SK-N-SH treated with all-trans-retinoic acid at 6 μM for 48 hours (cell line): ENCODE data around the gene SSC4D.

Experiments used
- ATAC-seq: fragments of 200-7000 bp; cut with Tn5 transposase; 3 replicates; pipeline ENCODE4 v1.9.1; 2020; ENCODE audit warnings: mild to moderate bottlenecking, moderate library complexity
- ARNTL ChIP-seq: fragments of 450-650 bp; formaldehyde crosslinking; IDR thresholded peaks from 2 replicates; pipeline ENCODE4 v1.5.0; 2020; ENCODE audit warnings: low read depth, mild to moderate bottlenecking, moderate library complexity, borderline replicate concordance
- BACH2 ChIP-seq: fragments of 250-450 bp; sonication (Bioruptor Pico); IDR thresholded peaks from 2 replicates; pipeline ENCODE4 v1.9.0; 2021; ENCODE audit warnings: mild to moderate bottlenecking, borderline replicate concordance
- CSDC2 ChIP-seq: fragments of 250-450 bp; sonication (Bioruptor Pico); IDR thresholded peaks from 2 replicates; pipeline ENCODE4 v1.5.0; 2020; ENCODE audit warnings: mild to moderate bottlenecking, moderate library complexity
- ESRRG ChIP-seq: fragments of 250-450 bp; sonication (Bioruptor Pico); IDR thresholded peaks from 2 replicates; pipeline ENCODE4 v1.6.1; 2021; ENCODE audit warnings: mild to moderate bottlenecking
- GLIS3 ChIP-seq: fragments of 250-450 bp; sonication (Bioruptor Pico); IDR thresholded peaks from 2 replicates; pipeline ENCODE4 v1.5.0; 2020; ENCODE audit warnings: mild to moderate bottlenecking, moderate library complexity
- ISL1 ChIP-seq: fragments of 250-450 bp; sonication (Bioruptor Pico); IDR thresholded peaks from 2 replicates; pipeline ENCODE4 v2.1.2; 2022; ENCODE audit warnings: mild to moderate bottlenecking, moderate library complexity
- OSR1 ChIP-seq: fragments of 250-450 bp; sonication (Bioruptor Pico); IDR thresholded peaks from 2 replicates; pipeline ENCODE4 v1.8.0; 2022; ENCODE audit warnings: moderate library complexity, mild to moderate bottlenecking, inconsistent platforms
- PPARA ChIP-seq: fragments of 250-450 bp; sonication (Bioruptor Pico); IDR thresholded peaks from 2 replicates; pipeline ENCODE4 v1.5.0; 2020; ENCODE audit warnings: mild to moderate bottlenecking, borderline replicate concordance
- RARB ChIP-seq: fragments of 250-450 bp; sonication (Bioruptor Pico); IDR thresholded peaks from 2 replicates; pipeline ENCODE4 v1.8.0; 2021; ENCODE audit warnings: mild to moderate bottlenecking, moderate library complexity
- SNAI2 ChIP-seq: fragments of 250-450 bp; sonication (Bioruptor Pico); IDR thresholded peaks from 2 replicates; pipeline ENCODE4 v1.5.0; 2020; ENCODE audit warnings: mild to moderate bottlenecking, moderate library complexity
- TCF4 ChIP-seq: fragments of 250-450 bp; sonication (Bioruptor Pico); IDR thresholded peaks from 2 replicates; pipeline ENCODE4 v1.8.0; 2021; ENCODE audit warnings: mild to moderate bottlenecking, moderate library complexity, borderline replicate concordance
- TOX ChIP-seq: fragments of 250-450 bp; sonication (Bioruptor Pico); IDR thresholded peaks from 2 replicates; pipeline ENCODE4 v1.8.0; 2021; ENCODE audit warnings: mild to moderate bottlenecking, moderate library complexity, borderline replicate concordance
- ZC3H10 ChIP-seq: fragments of 250-450 bp; sonication (Bioruptor Pico); IDR thresholded peaks from 2 replicates; pipeline ENCODE4 v1.5.1; 2021; ENCODE audit warnings: mild to moderate bottlenecking, moderate library complexity
- ZFP3 ChIP-seq: fragments of 250-450 bp; sonication (Bioruptor Pico); IDR thresholded peaks from 2 replicates; pipeline ENCODE4 v1.5.0; 2020; ENCODE audit warnings: mild to moderate bottlenecking, moderate library complexity
- ZFP30 ChIP-seq: fragments of 450-650 bp; formaldehyde crosslinking; IDR thresholded peaks from 2 replicates; pipeline ENCODE4 v1.5.0; 2022; ENCODE audit warnings: mild to moderate bottlenecking, moderate library complexity
- ZNF565 ChIP-seq: fragments of 450-650 bp; formaldehyde crosslinking; conservative IDR thresholded peaks from 2 replicates; pipeline ENCODE4 v1.5.0; 2020; ENCODE audit warnings: low read depth, mild to moderate bottlenecking, moderate library complexity
- ZNF70 ChIP-seq: fragments of 450-650 bp; formaldehyde crosslinking; IDR thresholded peaks from 2 replicates; pipeline ENCODE4 v1.5.0; 2020; ENCODE audit warnings: mild to moderate bottlenecking, moderate library complexity
- ZNF8 ChIP-seq: fragments of 450-650 bp; formaldehyde crosslinking; IDR thresholded peaks from 2 replicates; pipeline ENCODE4 v1.5.0; 2020; ENCODE audit warnings: mild to moderate bottlenecking, moderate library complexity
- TF ChIP-seq, protein P1 (sequence below): fragments of 250-450 bp; sonication (Bioruptor Pico); IDR thresholded peaks from 2 replicates; pipeline ENCODE4 v1.5.1; 2020; ENCODE audit warnings: low read depth, mild to moderate bottlenecking, moderate library complexity
- TF ChIP-seq, protein P2 (sequence below): fragments of 250-450 bp; sonication (Bioruptor Pico); IDR thresholded peaks from 2 replicates; pipeline ENCODE4 v1.8.0; 2020; ENCODE audit warnings: mild to moderate bottlenecking, moderate library complexity, borderline replicate concordance
- TF ChIP-seq, protein P3 (sequence below): fragments of 250-450 bp; sonication (Bioruptor Pico); IDR thresholded peaks from 2 replicates; pipeline ENCODE4 v1.5.0; 2020; ENCODE audit warnings: mild to moderate bottlenecking, moderate library complexity
- TF ChIP-seq, protein P4 (sequence below): fragments of 250-450 bp; sonication (Bioruptor Pico); IDR thresholded peaks from 2 replicates; pipeline ENCODE4 v1.8.0; 2021; ENCODE audit warnings: low read depth, mild to moderate bottlenecking, moderate library complexity, borderline replicate concordance

Gene SSC4D

DNA sequence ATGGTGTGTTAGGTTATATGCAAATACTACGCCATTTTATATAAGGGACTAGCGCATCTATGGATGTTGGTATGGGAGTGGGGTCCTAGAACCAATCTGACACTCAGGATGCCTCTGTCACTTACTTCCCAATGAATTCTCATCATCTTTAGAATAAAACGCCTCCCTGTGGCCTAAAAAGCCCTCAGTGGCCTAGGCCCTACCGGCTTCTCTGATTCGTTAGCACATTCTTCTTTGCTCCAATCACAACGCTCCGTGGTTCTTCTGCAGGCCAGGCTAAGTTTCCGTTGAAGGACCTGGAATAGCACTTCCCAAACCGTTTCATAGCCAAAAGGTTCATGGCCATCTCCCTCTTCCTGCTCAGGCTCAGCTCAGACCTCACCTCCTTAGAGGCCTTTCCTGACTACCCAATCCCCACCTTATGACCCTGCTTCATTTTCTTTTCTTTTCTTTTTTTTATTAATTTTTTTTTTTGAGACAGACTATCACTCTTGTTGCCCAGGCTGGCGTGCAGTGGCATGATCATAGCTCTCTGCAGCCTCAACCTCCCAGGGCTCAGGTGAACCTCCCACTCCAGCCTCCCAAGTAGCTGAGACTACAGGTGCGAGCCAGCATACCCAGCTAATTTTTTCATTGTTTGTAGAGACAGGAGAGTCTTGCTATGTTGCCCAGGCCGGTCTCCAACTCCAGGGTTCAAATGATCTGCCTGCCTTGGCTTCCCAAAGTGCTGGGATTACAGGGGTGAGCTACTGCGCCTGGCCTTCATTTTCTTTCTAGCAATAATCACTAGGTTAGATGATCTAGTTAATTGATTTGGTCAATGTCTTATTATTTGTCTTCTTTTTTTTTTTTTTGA lies 26.2 kb downstream of the SSC4D start:
- no peak for ATAC-seq
- TF ChIP-seq ZNF565 = no peak
- no peak for TF ChIP-seq ZFP30 (CRISPR knock-in tag)
- no peak for TF ChIP-seq ESRRG (CRISPR knock-in tag)
- TF ChIP-seq, protein P1, sequence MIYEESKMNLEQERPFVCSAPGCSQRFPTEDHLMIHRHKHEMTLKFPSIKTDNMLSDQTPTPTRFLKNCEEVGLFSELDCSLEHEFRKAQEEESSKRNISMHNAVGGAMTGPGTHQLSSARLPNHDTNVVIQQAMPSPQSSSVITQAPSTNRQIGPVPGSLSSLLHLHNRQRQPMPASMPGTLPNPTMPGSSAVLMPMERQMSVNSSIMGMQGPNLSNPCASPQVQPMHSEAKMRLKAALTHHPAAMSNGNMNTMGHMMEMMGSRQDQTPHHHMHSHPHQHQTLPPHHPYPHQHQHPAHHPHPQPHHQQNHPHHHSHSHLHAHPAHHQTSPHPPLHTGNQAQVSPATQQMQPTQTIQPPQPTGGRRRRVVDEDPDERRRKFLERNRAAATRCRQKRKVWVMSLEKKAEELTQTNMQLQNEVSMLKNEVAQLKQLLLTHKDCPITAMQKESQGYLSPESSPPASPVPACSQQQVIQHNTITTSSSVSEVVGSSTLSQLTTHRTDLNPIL = no peak

DNA sequence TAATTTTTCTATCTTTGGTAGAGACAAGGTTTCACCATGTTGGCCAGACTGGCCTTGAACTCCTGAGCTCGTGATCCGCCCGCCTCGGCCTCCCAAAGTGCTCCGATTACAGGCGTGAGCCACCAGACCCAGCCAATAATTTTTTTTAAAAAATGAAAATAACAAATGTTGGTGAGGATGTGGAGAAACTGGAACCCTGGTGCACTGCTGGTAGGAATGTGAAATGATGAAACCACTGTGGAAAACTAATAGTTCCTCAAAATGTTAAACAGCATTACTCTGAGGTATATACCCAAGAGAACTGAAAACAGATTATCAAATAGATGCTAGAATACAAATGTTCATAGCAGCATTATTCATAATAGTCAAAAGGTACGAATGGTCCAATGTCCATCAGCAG lies 27.7 kb downstream of the SSC4D start:
- no peak for ATAC-seq
- TF ChIP-seq SNAI2 (CRISPR knock-in tag) (no peak), CSDC2 (no peak), ZNF565 (no peak), RARB (CRISPR knock-in tag) (no peak), OSR1 (no peak), PPARA (CRISPR knock-in tag) (no peak), ZFP30 (CRISPR knock-in tag) (no peak), TCF4 (no peak), ZNF8 (CRISPR knock-in tag) (no peak), BACH2 (CRISPR knock-in tag) (no peak), ZC3H10 (CRISPR knock-in tag) (no peak), ARNTL (CRISPR knock-in tag) (no peak), ESRRG (CRISPR knock-in tag) (no peak), ZFP3 (CRISPR knock-in tag) (no peak), ZNF70 (no peak)
- TF ChIP-seq, protein P1 = no peak
- TF ChIP-seq, protein P2, sequence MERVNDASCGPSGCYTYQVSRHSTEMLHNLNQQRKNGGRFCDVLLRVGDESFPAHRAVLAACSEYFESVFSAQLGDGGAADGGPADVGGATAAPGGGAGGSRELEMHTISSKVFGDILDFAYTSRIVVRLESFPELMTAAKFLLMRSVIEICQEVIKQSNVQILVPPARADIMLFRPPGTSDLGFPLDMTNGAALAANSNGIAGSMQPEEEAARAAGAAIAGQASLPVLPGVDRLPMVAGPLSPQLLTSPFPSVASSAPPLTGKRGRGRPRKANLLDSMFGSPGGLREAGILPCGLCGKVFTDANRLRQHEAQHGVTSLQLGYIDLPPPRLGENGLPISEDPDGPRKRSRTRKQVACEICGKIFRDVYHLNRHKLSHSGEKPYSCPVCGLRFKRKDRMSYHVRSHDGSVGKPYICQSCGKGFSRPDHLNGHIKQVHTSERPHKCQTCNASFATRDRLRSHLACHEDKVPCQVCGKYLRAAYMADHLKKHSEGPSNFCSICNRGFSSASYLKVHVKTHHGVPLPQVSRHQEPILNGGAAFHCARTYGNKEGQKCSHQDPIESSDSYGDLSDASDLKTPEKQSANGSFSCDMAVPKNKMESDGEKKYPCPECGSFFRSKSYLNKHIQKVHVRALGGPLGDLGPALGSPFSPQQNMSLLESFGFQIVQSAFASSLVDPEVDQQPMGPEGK = no peak
- TF ChIP-seq, protein P3, sequence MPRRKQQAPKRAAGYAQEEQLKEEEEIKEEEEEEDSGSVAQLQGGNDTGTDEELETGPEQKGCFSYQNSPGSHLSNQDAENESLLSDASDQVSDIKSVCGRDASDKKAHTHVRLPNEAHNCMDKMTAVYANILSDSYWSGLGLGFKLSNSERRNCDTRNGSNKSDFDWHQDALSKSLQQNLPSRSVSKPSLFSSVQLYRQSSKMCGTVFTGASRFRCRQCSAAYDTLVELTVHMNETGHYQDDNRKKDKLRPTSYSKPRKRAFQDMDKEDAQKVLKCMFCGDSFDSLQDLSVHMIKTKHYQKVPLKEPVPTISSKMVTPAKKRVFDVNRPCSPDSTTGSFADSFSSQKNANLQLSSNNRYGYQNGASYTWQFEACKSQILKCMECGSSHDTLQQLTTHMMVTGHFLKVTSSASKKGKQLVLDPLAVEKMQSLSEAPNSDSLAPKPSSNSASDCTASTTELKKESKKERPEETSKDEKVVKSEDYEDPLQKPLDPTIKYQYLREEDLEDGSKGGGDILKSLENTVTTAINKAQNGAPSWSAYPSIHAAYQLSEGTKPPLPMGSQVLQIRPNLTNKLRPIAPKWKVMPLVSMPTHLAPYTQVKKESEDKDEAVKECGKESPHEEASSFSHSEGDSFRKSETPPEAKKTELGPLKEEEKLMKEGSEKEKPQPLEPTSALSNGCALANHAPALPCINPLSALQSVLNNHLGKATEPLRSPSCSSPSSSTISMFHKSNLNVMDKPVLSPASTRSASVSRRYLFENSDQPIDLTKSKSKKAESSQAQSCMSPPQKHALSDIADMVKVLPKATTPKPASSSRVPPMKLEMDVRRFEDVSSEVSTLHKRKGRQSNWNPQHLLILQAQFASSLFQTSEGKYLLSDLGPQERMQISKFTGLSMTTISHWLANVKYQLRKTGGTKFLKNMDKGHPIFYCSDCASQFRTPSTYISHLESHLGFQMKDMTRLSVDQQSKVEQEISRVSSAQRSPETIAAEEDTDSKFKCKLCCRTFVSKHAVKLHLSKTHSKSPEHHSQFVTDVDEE = no peak
- TF ChIP-seq, protein P4, sequence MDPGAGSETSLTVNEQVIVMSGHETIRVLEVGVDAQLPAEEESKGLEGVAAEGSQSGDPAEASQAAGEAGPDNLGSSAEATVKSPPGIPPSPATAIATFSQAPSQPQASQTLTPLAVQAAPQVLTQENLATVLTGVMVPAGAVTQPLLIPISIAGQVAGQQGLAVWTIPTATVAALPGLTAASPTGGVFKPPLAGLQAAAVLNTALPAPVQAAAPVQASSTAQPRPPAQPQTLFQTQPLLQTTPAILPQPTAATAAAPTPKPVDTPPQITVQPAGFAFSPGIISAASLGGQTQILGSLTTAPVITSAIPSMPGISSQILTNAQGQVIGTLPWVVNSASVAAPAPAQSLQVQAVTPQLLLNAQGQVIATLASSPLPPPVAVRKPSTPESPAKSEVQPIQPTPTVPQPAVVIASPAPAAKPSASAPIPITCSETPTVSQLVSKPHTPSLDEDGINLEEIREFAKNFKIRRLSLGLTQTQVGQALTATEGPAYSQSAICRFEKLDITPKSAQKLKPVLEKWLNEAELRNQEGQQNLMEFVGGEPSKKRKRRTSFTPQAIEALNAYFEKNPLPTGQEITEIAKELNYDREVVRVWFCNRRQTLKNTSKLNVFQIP (CRISPR knock-in tag) = no peak
- TF ChIP-seq, all 23 proteins: peak for 0

DNA sequence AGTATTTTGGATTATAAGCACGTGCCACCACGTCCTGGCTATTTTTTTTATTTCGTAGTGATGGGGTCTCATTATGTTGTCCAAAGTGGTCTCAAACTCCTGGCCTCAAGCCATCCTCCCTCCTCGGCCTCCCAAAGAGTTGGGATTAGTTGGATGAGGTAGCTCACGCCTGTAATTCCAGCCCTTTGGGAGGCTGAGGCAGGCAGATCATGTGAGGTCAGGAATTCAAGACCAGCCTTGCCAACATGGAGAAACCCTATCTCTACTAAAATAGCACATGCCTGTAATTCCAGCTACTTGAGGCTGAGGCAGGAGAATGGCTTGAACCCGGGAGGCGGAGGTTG lies 28.9 kb downstream of the SSC4D start:
- TF ChIP-seq ZNF70 = 0 out of 2 replicates have a peak, but pooled peaks have one; percentile 5
- TF ChIP-seq ARNTL (CRISPR knock-in tag) = 0 out of 2 replicates have a peak, but pooled peaks have one; percentile 18
- TF ChIP-seq ZFP30 (CRISPR knock-in tag) = no peak
- TF ChIP-seq BACH2 (CRISPR knock-in tag) = no peak
- TF ChIP-seq CSDC2 = no peak
- TF ChIP-seq RARB (CRISPR knock-in tag) = no peak
- TF ChIP-seq ZNF565 = no peak
- no peak for TF ChIP-seq TOX
- TF ChIP-seq, protein P1 = no peak
- TF ChIP-seq, protein P4 (CRISPR knock-in tag) = no peak
- TF ChIP-seq, protein P2 = no peak
- no peak for TF ChIP-seq ISL1 (CRISPR knock-in tag)
- no peak for TF ChIP-seq GLIS3
- 0 out of 3 replicates have a peak, but pooled peaks have one; percentile 1 for ATAC-seq
